DOHH2 (cell line): ENCODE data around the gene FLNA.

Experiments used
- H3F3A ChIP-seq: fragments of 200-600 bp; sonication (generic), shearing (Covaris generic); 2 replicates; pipeline ENCODE4 v1.6.0; 2016; ENCODE audit warnings: antibody characterized with exemption, mild to moderate bottlenecking; ENCODE audit not compliant: control insufficient read depth, insufficient read depth
- H3K27ac ChIP-seq: fragments of 200-600 bp; sonication (generic); 2 replicates; pipeline ENCODE4 v1.5.1; 2014; ENCODE audit warnings: low read depth, mild to moderate bottlenecking, low read length, moderate library complexity
- H3K27me3 ChIP-seq: fragments of 200-600 bp; sonication (generic); 2 replicates; pipeline ENCODE4 v1.6.1; 2014; ENCODE audit warnings: mild to moderate bottlenecking, low read length, mixed read lengths; ENCODE audit not compliant: control insufficient read depth
- H3K36me3 ChIP-seq: fragments of 200-600 bp; sonication (generic); 2 replicates; pipeline ENCODE4 v1.6.1; 2014; ENCODE audit warnings: mild to moderate bottlenecking, low read length, moderate library complexity, mixed read lengths; ENCODE audit not compliant: control insufficient read depth
- H3K4me1 ChIP-seq: fragments of 200-600 bp; sonication (generic); 2 replicates; pipeline ENCODE4 v1.6.1; 2014; ENCODE audit warnings: mild to moderate bottlenecking, low read length, mixed read lengths; ENCODE audit not compliant: control insufficient read depth
- H3K4me2 ChIP-seq: fragments of 200-600 bp; sonication (generic); 2 replicates; pipeline ENCODE4 v1.6.0; 2014; ENCODE audit warnings: mild to moderate bottlenecking, low read length, moderate library complexity
- H3K4me3 ChIP-seq: fragments of 200-600 bp; sonication (generic); 2 replicates; pipeline ENCODE4 v1.5.1; 2014; ENCODE audit warnings: mild to moderate bottlenecking, low read length, mixed read lengths
- H3K79me2 ChIP-seq: fragments of 200-600 bp; sonication (generic); 2 replicates; pipeline ENCODE4 v1.6.1; 2014; ENCODE audit warnings: mild to moderate bottlenecking, low read length, mixed read lengths; ENCODE audit not compliant: control insufficient read depth
- H3K9me2 ChIP-seq: fragments of 200-600 bp; sonication (generic); replicated peaks from 2 replicates; pipeline ENCODE4 v1.6.1; 2014; ENCODE audit warnings: mild to moderate bottlenecking, low read length, mixed read lengths; ENCODE audit not compliant: control insufficient read depth
- H3K9me3 ChIP-seq: fragments of 200-600 bp; sonication (generic); 2 replicates; pipeline ENCODE4 v1.6.1; 2014; ENCODE audit warnings: antibody characterized with exemption, low read length, mixed read lengths; ENCODE audit not compliant: control insufficient read depth, insufficient read depth
- H4K20me1 ChIP-seq: fragments of 200-600 bp; sonication (generic); 2 replicates; pipeline ENCODE4 v1.6.0; 2014; ENCODE audit warnings: low read depth, mild to moderate bottlenecking, antibody characterized with exemption, low read length, moderate library complexity; ENCODE audit not compliant: control insufficient read depth, insufficient read depth
- EZH2phosphoT487 ChIP-seq: fragments of 200-600 bp; sonication (generic); IDR thresholded peaks from 2 replicates; pipeline ENCODE4 v1.6.1; 2017; ENCODE audit warnings: borderline replicate concordance, mild to moderate bottlenecking, antibody characterized with exemption, low read length, moderate library complexity, mixed read lengths
- TF ChIP-seq, protein P1 (sequence below): fragments of 200-600 bp; sonication (generic); IDR thresholded peaks from one replicate; pipeline ENCODE4 v1.5.1; 2014; ENCODE audit warnings: antibody characterized with exemption, mild to moderate bottlenecking, low read depth, low read length; ENCODE audit not compliant: poor library complexity, severe bottlenecking

The FLNA gene

DNA sequence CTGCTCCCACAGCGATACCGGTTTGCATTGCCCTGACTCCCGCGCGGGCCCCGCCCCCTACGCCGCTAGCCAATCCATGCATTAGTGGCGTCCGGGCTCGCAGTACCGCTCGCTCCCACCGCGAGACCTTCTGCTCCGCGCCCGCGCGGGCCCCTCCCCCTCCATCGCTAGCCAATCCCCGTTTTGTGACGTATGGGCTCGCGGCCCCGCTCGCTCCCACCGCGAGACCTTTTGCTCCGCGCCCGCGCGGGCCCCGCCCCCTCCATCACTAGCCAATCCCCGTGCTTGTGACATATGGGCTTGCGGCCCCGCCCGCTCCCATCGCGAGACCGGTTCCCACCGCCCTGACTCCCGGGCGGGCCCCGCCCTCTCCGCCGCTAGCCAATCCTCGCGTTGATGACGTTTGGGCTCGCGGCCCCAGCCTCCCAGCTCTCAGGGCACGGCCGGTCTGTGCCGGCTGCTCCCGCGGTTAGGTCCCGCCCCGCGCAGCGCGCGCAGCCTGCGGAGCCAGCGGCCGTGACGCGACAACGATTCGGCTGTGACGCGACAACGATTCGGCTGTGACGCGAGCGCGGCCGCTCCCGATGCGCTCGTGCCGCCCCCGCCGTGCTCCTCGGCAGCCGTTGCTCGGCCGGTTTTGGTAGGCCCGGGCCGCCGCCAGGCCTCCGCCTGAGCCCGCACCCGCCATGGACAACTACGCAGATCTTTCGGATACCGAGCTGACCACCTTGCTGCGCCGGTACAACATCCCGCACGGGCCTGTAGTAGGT is 4.5 kb upstream of the FLNA start, which contains the start of gene EMD:
EMD (plus strand) TSS at position 497 of the 770 bp plus-strand sequence; CDS start at position 687, 190 bp downstream.
- Histone ChIP-seq H3K27ac (peak within 1 kb of the TSS; percentile 67), H4K20me1 (no peaks in the 10 kb centered on the region), H3K4me1 (peaks cover 35% of the 10 kb centered on the region), H3K9me2 (no peaks in the 10 kb centered on the region), H3K9me3 (no peaks in the 10 kb centered on the region), H3K27me3 (no peaks in the 10 kb centered on the region), H3K79me2 (peaks cover 18% of the 10 kb centered on the region), H3K4me2 (peak within 1 kb of the TSS; percentile 82), H3F3A (no peaks in the 10 kb centered on the region), H3K4me3 (peak within 1 kb of the TSS; percentile 83), H3K36me3 (peaks cover 15% of the 10 kb centered on the region)
- TF ChIP-seq, protein P1, sequence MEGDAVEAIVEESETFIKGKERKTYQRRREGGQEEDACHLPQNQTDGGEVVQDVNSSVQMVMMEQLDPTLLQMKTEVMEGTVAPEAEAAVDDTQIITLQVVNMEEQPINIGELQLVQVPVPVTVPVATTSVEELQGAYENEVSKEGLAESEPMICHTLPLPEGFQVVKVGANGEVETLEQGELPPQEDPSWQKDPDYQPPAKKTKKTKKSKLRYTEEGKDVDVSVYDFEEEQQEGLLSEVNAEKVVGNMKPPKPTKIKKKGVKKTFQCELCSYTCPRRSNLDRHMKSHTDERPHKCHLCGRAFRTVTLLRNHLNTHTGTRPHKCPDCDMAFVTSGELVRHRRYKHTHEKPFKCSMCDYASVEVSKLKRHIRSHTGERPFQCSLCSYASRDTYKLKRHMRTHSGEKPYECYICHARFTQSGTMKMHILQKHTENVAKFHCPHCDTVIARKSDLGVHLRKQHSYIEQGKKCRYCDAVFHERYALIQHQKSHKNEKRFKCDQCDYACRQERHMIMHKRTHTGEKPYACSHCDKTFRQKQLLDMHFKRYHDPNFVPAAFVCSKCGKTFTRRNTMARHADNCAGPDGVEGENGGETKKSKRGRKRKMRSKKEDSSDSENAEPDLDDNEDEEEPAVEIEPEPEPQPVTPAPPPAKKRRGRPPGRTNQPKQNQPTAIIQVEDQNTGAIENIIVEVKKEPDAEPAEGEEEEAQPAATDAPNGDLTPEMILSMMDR: no peak
- no peak for TF ChIP-seq EZH2phosphoT487

- Histone ChIP-seq H3K27me3 (no peaks in the 10 kb centered on the region), H3K9me2 (no peaks in the 10 kb centered on the region), H3K4me3 (peak overlapping the region; percentile 70), H3K27ac (peak overlapping the region; percentile 67), H4K20me1 (no peaks in the 10 kb centered on the region), H3K79me2 (peaks cover 18% of the 10 kb centered on the region), H3K4me1 (peaks cover 43% of the 10 kb centered on the region), H3K9me3 (no peaks in the 10 kb centered on the region), H3K4me2 (peak overlapping the region; percentile 78), H3K36me3 (peaks cover 15% of the 10 kb centered on the region), H3F3A (no peaks in the 10 kb centered on the region)
- TF ChIP-seq, protein P1: no peak
- no peak for TF ChIP-seq EZH2phosphoT487
Observed at GRCh38 chrX:154378059-154378798, 3.8 kb upstream of the FLNA start.

- H4K20me1 ChIP-seq: no peaks in the 10 kb centered on the region
- H3K4me2 ChIP-seq: no peak overlapping the region; the same call in 1 of the 2 replicates
- H3K36me3 ChIP-seq: peaks cover 15% of the 10 kb centered on the region
- no peak overlapping the region for H3K27ac ChIP-seq
- peaks cover 18% of the 10 kb centered on the region for H3K79me2 ChIP-seq
- H3K9me3 ChIP-seq: no peaks in the 10 kb centered on the region
- no peaks in the 10 kb centered on the region for H3F3A ChIP-seq
- H3K9me2 ChIP-seq: no peaks in the 10 kb centered on the region
- H3K4me3 ChIP-seq: no peak overlapping the region
- TF ChIP-seq EZH2phosphoT487: no peak
- TF ChIP-seq, protein P1: no peak
- H3K27me3 ChIP-seq: peaks cover 8% of the 10 kb centered on the region; the same call in 1 of the 2 replicates
- peaks cover 57% of the 10 kb centered on the region for H3K4me1 ChIP-seq
Observed at GRCh38 chrX:154376774-154377173, 2.3 kb upstream of the FLNA start.
